PC-3 (cell line): Measurements from ENCODE around the gene HOXB9. TPM values are rescaled to one million over a fixed set of nuclear protein-coding genes. Genes with fewer than 3 reads are reported as not detected.

ENCODE experiments used
- ATAC-seq: fragments of 200-7000 bp; cut with Tn5 transposase; 2 replicates; pipeline ENCODE4 v1.9.1; 2020; ENCODE audit warnings: mild to moderate bottlenecking, moderate library complexity
- BruUV-seq: library from RNA; stranded (reverse); fragments of 400-500 nt; replicated peaks from 2 replicates; lab custom pipeline; 2021; lab: Mats Ljungman, UMichigan
- CTCF ChIA-PET: fragments of 300-600 bp; sonication (Branson Sonifier 250); formaldehyde crosslinking; loops from one replicate; lab custom pipeline; 2022; ENCODE audit warnings: antibody characterized with exemption; lab: Charles Lee
- POLR2A ChIA-PET: fragments of 300-600 bp; sonication (Branson Sonifier 250); formaldehyde crosslinking; loops from one replicate; lab custom pipeline; 2022; ENCODE audit warnings: antibody characterized with exemption; ENCODE audit not compliant: unreplicated experiment; lab: Charles Lee
- DNase-seq: peaks from one replicate; pipeline ENCODE4 v3.0.0-alpha.2; 2015
- H2AFZ ChIP-seq: fragments of 300-600 bp; sonication (generic); 2 replicates; pipeline ENCODE4 v1.6.0; 2016; ENCODE audit warnings: antibody characterized with exemption, low read length
- H3F3A ChIP-seq: fragments of 300-600 bp; sonication (generic); one replicate; pipeline ENCODE4 v1.6.0; 2017; ENCODE audit warnings: antibody characterized with exemption, low read length, control low read depth, mild to moderate bottlenecking; ENCODE audit not compliant: unreplicated experiment
- H3K27ac ChIP-seq: fragments of 300-600 bp; sonication (generic); 2 replicates; pipeline ENCODE4 v1.5.1; 2016; ENCODE audit warnings: mild to moderate bottlenecking, low read length
- H3K27me3 ChIP-seq: fragments of 300-600 bp; sonication (generic); 2 replicates; pipeline ENCODE4 v1.6.1; 2016; ENCODE audit warnings: low read length, mixed read lengths
- H3K36me3 ChIP-seq: fragments of 300-600 bp; sonication (generic); 2 replicates; pipeline ENCODE4 v1.6.1; 2016; ENCODE audit warnings: low read depth, mixed run types, low read length, mixed read lengths
- H3K4me1 ChIP-seq: fragments of 300-600 bp; sonication (generic); 2 replicates; pipeline ENCODE4 v1.5.1; 2016; ENCODE audit warnings: low read length; ENCODE audit not compliant: insufficient read depth
- H3K4me2 ChIP-seq: fragments of 300-600 bp; sonication (generic); 2 replicates; pipeline ENCODE4 v1.6.0; 2016; ENCODE audit warnings: low read length
- H3K4me3 ChIP-seq: fragments of 300-600 bp; sonication (generic); 2 replicates; pipeline ENCODE4 v1.5.1; 2016; ENCODE audit warnings: mild to moderate bottlenecking, low read length, mixed read lengths
- H3K79me2 ChIP-seq: fragments of 300-600 bp; sonication (generic); 2 replicates; pipeline ENCODE4 v1.6.1; 2017; ENCODE audit warnings: low read length, mixed read lengths
- H3K9ac ChIP-seq: fragments of 300-600 bp; sonication (generic); 2 replicates; pipeline ENCODE4 v1.6.0; 2016; ENCODE audit warnings: mild to moderate bottlenecking, low read length
- H3K9me2 ChIP-seq: fragments of 300-600 bp; sonication (generic); replicated peaks from 2 replicates; pipeline ENCODE4 v1.6.1; 2016; ENCODE audit warnings: mixed run types, low read length, mixed read lengths
- H3K9me3 ChIP-seq: fragments of 300-600 bp; sonication (generic); 2 replicates; pipeline ENCODE4 v1.6.1; 2016; ENCODE audit warnings: low read length, mixed read lengths
- H4K20me1 ChIP-seq: fragments of 300-600 bp; sonication (generic); 2 replicates; pipeline ENCODE4 v1.6.1; 2016; ENCODE audit warnings: low read length, mixed read lengths
- CTCF ChIP-seq: fragments of 300-600 bp; sonication (generic); conservative IDR thresholded peaks from 2 replicates; pipeline ENCODE4 v1.5.1; 2017; ENCODE audit warnings: antibody characterized with exemption, low read depth, mild to moderate bottlenecking, low read length
- EZH2 ChIP-seq: fragments of 300-600 bp; sonication (generic); IDR thresholded peaks from one replicate; pipeline ENCODE4 v1.6.1; 2017; ENCODE audit warnings: antibody characterized with exemption, mild to moderate bottlenecking, low read length; ENCODE audit not compliant: unreplicated experiment
- EZH2phosphoT487 ChIP-seq: fragments of 300-600 bp; sonication (generic); IDR thresholded peaks from 2 replicates; pipeline ENCODE4 v1.6.1; 2018; ENCODE audit warnings: mild to moderate bottlenecking, antibody characterized with exemption, low read length, borderline replicate concordance
- intact Hi-C: fragments of 100-400 bp; cut with micrococcal nuclease; formaldehyde crosslinking; loops from 2 replicates; pipeline ENCODE4 v1.9.0; 2023
- total RNA-seq: library from RNA; depleted of rRNA; stranded (reverse); fragments of >200 nt; gene quantifications from 2 replicates; pipeline ENCODE4 v1.2.3, GENCODE V29; 2014

HOXB9 gene
- total RNA-seq, 1 experiment from 2014 or later: 7.0 TPM

GRCh38 chr17:48609033-48609432, 17.1 kb downstream of the HOXB9 start:
- H3F3A ChIP-seq: no peaks in the 10 kb centered on the region
- H3K4me2 ChIP-seq: no peak overlapping the region
- intact Hi-C loops: no loop called here
- no peaks in the 10 kb centered on the region for H3K9me3 ChIP-seq
- DNase-seq (no peak), ATAC-seq (no peak)
- no peaks in the 10 kb centered on the region for H3K36me3 ChIP-seq
- no peaks in the 10 kb centered on the region for H4K20me1 ChIP-seq
- CTCF ChIA-PET: no interaction called here
- no peak overlapping the region for H3K4me3 ChIP-seq
- POLR2A ChIA-PET: no interaction called here
- no TSS peak for BruUV-seq
- peaks cover 19% of the 10 kb centered on the region for H3K27me3 ChIP-seq
- H2AFZ ChIP-seq: no peak overlapping the region
- H3K9ac ChIP-seq: no peak overlapping the region
- H3K9me2 ChIP-seq: no peaks in the 10 kb centered on the region
- peaks cover 7% of the 10 kb centered on the region; the same call in 1 of the 2 replicates for H3K79me2 ChIP-seq
- no peak overlapping the region for H3K27ac ChIP-seq
- H3K4me1 ChIP-seq: peaks cover 18% of the 10 kb centered on the region
- TF ChIP-seq EZH2 (no peak), CTCF (no peak), EZH2phosphoT487 (no peak)

- no TSS peak for BruUV-seq
- Histone ChIP-seq H3K27ac (no peak overlapping the region), H2AFZ (no peak overlapping the region), H3K27me3 (peaks cover 14% of the 10 kb centered on the region), H4K20me1 (no peaks in the 10 kb centered on the region), H3K9me2 (no peaks in the 10 kb centered on the region), H3F3A (no peaks in the 10 kb centered on the region), H3K79me2 (peaks cover 13% of the 10 kb centered on the region), H3K4me3 (no peak overlapping the region), H3K9me3 (no peaks in the 10 kb centered on the region), H3K9ac (no peak overlapping the region), H3K36me3 (no peaks in the 10 kb centered on the region), H3K4me2 (no peak overlapping the region), H3K4me1 (peaks cover 18% of the 10 kb centered on the region)
- DNase-seq: no peak
- ChIA-PET POLR2A (no interaction called here), CTCF (no interaction called here)
- ATAC-seq: no peak
- intact Hi-C loops: no loop called here
- TF ChIP-seq EZH2 (no peak), CTCF (no peak), EZH2phosphoT487 (no peak)
These were observed 17.7 kb downstream of the HOXB9 start for GRCh38 chr17:48608494-48608834.

- H3K9me3 ChIP-seq: no peaks in the 10 kb centered on the region
- no TSS peak for BruUV-seq
- H3K4me1 ChIP-seq: peaks cover 17% of the 10 kb centered on the region
- H3K4me2 ChIP-seq: no peak overlapping the region
- no peak overlapping the region for H2AFZ ChIP-seq
- ChIA-PET POLR2A (no interaction called here), CTCF (interaction anchor here (0.6 kb wide), 1 partner anchor 86 kb away, joined by 3 read pairs; no protein-coding TSS in a partner anchor)
- TF ChIP-seq CTCF (no peak), EZH2phosphoT487 (no peak), EZH2 (no peak)
- H3K9me2 ChIP-seq: no peaks in the 10 kb centered on the region
- no peak overlapping the region for H3K4me3 ChIP-seq
- H3K27ac ChIP-seq: no peak overlapping the region
- H3F3A ChIP-seq: no peaks in the 10 kb centered on the region
- DNase-seq (no peak), ATAC-seq (no peak)
- H3K79me2 ChIP-seq: peaks cover 27% of the 10 kb centered on the region
- H3K27me3 ChIP-seq: peaks cover 8% of the 10 kb centered on the region
- intact Hi-C loops: no loop called here
- H3K9ac ChIP-seq: no peak overlapping the region
- no peaks in the 10 kb centered on the region for H4K20me1 ChIP-seq
- no peaks in the 10 kb centered on the region for H3K36me3 ChIP-seq
These were observed 19.1 kb downstream of the HOXB9 start for GRCh38 chr17:48606892-48607614.
